HG03469 (cell line): ENCODE results near the gene TTC4.

Experiments
- ATAC-seq: cut with Tn5 transposase; IDR thresholded peaks from one replicate; pipeline ENCODE4 v1.9.1; 2021; ENCODE audit warnings: mild to moderate bottlenecking, moderate library complexity, moderate number of reproducible peaks; ENCODE audit not compliant: unreplicated experiment

TTC4 gene

GRCh38 chr1:54781023-54781723 is 65.5 kb downstream of the TTC4 start:
- ATAC-seq, result no peak

GRCh38 chr1:54782156-54782555 is 66.5 kb downstream of the TTC4 start:
- ATAC-seq, result no peak

DNA sequence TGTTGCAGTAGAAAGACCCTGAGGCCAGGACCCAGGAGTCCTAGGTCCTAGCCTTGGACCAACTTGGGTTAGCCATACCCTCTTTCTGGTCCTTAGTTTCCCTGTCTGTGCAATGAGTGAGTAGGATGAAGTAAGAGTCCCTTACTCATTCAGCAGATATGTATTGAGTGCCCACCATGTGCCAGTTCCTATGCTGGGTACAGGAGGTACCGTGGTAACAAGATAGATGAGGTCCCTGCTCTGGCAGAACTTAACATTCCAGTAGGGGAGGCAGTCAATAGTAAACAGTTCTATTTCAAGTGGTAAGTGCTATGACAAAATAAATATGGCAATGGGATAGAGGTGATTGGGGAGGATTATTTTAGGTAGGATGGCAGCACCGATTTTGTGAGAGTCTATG is 66.9 kb downstream of the TTC4 start:
- ATAC-seq, result no peak

DNA sequence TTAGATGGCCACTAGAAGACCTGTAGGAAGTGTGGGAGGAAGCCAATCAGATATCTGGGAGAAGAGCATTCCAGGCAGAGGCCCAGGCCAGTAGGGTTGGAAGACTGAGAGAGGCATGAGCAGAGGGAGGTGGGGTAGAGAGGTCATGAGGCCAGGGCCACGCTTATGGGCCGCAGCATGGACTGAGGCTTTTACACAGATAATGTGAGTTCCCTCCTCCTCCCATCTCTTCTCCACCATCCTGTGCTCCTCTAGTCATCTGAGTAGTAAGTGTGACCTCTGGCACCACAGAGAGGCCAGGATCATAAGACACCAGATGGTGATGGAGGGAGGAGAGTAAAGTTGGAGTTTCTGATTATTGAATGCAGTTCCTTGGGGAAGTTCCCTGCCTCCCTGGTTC is 68.4 kb downstream of the TTC4 start:
- ATAC-seq, result no peak

GRCh38 chr1:54786778-54787177 is 71.1 kb downstream of the TTC4 start:
- no peak for ATAC-seq

DNA sequence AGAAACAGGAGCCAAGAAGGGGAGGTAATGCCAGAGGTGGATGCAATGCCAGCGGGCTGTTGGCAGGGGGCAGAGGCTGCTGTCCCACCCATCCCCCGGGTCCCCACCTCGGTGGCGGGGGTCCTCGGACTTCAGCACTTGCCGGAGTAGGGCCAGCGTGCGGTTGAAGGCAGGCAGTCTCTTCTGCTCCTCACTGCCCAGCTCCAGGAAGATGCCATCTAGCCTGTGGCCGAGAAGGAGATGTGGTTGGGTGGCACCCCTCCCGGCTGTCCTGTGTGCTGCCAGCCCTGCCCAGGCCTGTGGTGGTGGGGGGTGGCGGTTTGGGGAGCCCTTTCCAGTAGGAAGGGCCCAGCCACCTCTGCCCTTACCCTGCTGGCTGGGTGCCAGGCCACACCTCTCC is 71.9 kb downstream of the TTC4 start:
- no peak for ATAC-seq

DNA sequence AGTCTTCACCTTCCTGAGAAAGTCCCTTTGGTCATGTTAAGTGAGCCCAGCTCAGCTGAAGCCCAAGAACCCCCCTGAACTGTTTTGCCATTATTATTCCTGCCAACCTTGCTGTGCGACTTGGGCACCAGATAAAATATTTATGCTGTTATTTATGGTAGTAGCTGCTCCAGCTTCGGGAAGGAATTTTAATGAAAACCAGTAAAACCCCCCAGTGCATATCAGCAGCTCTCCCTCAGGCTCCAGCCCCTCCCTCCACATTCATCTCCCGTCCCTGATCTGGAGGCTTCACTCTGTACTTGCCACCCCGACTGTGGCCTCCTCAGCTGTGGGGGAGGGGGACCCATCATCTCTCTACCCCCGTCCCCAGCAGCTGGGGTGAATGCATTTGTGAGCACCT is 72.8 kb downstream of the TTC4 start:
- no peak for ATAC-seq

- ATAC-seq, result no peak
Observed at GRCh38 chr1:54791880-54792522, 76.3 kb downstream of the TTC4 start.
